HG03460 (cell line): ENCODE data around the gene SLC2A13.
"Not testable (repeated sequence)": the region's sequence is repeated elsewhere in the genome, so short reads cannot be mapped to it uniquely, and the experiment has no call there.

Experiments
- ATAC-seq: cut with Tn5 transposase; IDR thresholded peaks from one replicate; pipeline ENCODE4 v1.9.1; 2021; ENCODE audit not compliant: unreplicated experiment

SLC2A13 gene

DNA sequence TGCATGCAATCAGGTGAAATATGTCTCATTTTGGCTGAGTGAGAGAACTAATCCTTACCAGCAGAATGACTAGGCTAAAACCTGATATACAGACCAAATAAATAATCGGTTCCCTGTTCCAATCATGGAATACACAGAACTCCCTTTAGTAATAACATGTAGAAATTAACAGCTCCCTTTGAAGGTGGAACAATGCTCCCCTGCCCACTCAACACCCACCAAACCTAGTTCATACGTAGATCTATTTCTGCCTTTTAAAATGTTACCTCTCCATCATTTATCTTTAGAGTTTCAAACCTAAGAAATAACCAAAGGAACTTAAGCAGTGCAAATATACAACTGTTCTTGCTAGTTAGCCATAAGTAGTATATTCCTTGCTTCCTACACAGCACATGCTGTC is 332.6 kb downstream of the SLC2A13 start:
- ATAC-seq: no peak

GRCh38 chr12:39772821-39773259 is 333.0 kb downstream of the SLC2A13 start:
- no peak for ATAC-seq

DNA sequence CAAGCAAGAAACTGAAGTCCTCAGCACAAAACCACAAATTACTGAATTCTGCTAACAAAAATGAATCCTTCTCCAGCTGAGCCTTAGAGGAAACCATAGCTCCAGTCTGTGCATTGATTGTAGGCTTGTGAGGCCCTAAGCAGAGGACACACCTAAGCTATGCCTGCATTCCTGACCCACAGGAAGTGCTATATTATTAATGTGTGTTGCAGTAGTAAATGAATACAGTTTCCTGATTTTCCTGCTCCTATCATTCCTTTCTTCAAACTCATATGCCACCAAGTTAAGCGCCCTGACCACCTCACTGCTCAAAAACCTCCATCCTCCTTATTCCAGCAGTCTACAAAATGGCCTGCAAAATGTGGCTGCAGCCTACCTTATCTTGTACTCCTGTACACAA is 334.4 kb downstream of the SLC2A13 start:
- ATAC-seq: no peak

DNA sequence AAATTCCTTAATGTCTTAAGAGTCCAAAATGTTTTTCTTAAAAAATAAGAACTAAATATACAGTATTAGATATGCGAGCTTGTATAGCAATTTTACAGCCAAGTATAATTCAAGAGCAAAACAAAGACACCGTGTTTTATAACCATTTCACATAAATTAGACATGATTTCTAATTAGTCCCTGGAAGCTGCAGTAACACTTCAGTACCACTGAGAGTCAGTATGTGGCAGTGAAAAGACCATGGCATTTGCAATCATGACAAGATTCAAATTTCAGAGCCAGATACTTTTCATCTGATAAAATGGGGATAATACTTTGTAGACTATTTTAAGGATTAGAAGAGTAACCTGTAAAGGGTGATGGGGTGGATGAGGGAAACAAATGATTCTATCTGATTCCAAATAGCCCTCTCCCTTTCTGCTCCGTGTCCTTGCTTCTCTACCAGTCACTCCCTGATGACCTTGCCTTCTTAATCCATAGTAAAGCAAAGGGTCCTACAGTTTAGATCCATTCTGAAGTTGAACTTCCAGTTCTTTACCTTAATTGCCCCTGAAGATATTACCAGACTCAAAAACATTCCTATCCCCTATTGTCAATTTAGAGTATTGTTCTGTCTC is 340.8 kb downstream of the SLC2A13 start:
- peak; percentile 89 for ATAC-seq

DNA sequence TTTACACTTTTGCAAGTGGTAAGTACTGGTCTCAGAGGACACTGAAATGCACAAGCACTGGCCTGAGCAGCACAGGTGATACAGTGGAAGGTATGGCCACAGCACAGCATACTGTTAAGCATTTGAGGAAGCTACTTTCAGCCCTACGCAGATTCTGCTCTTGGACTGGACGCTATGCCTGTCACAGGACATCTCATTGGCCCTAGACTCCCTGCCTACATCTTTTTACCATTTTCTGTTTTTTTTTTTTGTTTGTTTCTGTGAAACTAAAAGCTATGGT is 342.1 kb downstream of the SLC2A13 start:
- no peak for ATAC-seq

- ATAC-seq: no peak
Observed at GRCh38 chr12:39763071-39763889, 342.6 kb downstream of the SLC2A13 start.

DNA sequence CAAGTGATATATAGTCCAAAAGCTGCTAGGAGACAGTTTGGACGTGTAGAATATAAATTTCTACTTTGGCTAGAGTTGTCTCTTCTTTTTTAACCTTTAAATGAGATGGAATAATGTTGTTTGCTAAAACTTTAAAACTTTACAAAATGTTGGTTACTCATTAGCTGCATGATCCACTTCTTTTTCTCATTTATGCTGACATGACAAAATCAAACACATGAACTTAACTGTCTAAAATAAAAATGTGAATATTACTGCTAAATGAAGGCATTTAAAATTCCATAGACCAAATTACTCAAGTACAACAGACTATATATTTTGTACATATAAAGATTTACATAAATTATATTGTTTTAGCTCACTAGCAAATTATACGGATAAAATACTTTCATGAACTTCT is 350.4 kb downstream of the SLC2A13 start:
- no peak for ATAC-seq

DNA sequence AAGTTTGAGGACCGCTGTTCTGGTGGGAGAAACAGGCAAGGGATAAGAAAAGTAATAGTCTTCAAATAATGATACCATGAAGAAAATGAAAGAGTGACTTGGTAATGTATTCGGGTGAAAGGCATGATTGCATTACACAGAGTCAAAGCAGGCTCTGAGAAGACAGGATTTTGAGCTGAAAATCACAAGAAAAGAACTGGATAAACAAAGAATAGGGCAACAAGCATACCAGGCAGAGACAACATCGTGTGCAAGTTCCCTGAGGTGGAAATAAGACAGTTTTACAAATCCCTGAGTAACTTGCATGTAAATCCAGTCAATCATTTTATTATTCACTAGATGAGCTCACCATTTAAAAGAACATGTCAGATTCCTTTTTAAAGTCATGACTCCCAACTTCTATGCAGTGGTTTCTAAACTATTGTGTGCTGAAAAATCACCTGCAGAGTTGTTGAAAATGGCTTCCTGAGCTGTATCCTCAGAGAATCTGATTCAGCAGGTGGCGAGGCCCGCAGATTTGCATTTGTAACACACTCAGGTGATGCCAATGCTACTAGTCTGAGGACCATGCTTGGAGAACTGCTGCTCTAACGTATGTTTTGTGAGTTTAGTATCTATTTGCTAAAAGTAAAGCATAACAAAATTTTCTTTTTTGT is 353.3 kb downstream of the SLC2A13 start:
- ATAC-seq: no peak

DNA sequence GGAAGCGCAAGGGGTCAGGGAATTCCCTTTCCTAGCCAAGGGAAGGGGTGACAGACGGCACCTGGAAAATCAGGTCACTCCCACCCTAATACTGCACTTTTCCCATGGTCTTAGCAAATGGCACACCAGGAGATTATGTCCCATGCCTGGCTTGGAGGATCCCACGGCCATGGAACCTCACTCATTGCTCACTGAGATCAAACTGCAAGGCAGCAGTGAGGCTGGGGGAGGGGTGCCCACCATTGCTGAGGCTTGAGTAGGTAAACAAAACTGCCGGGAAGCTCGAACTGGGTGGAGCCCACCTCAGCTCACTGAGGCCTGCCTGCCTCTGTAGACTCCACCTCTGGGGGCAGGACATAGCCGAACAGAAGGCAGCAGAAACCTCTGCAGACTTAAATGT is 359.7 kb downstream of the SLC2A13 start:
- ATAC-seq: not testable (repeated sequence)

DNA sequence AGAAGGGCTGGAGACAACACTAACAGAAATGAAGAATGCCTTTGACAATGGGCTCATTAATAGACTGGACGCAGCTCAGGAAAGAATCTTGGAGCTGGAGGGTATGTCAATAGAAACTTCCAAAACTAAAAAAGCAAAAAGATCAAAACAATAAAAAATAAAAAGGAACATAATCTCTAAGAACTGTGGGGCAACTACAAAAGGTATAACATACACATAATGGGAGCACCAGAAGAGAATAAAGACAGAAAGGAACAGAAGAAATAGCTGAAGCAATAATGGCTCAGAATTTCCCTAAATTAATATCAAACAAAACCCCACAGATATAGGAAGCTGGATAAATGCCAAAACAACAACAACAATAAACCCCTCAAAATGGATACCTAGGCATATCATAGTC is 362.2 kb downstream of the SLC2A13 start:
- ATAC-seq: no peak

DNA sequence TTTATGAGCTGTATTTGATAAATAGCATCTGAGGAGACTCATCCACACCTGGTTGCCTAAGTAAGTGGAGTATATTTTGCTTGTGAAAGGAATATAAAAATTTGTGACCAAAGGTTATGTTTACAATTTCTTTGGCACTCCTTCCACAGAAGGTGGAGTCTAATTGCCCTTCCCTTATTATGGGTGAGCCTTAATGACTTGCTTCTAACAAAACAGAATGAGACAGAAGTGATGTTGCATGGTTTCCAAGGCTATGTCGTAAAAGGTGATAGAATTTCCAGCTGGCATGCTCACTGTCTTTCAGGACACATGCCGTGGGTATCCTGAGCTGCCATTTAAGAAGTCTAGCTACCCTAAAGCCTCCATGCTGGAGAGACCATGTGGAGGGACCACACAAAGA is 369.5 kb downstream of the SLC2A13 start:
- ATAC-seq: no peak

DNA sequence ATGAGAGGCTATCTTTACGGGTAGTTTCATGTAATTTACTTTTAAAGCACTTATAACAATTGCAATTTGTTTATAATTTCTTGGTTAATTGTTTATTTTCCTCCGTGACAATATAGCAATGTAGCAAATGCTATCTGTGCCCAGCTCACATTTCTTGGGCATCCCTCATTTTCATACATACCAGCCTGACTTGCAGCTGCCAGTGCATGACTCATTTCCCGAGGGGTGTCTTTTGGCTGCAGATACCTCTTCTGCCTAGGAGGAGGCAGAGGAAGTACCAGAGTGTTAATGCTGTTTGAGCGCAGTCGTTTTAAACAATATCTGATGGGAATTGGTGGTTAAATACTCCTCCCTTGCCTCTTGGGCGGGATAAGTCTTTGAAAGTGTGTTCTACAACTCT is 382.1 kb downstream of the SLC2A13 start:
- ATAC-seq: no peak

- ATAC-seq: no peak
Observed at GRCh38 chr12:39722504-39722903, 383.4 kb downstream of the SLC2A13 start.

GRCh38 chr12:39713552-39713951 is 392.3 kb downstream of the SLC2A13 start:
- ATAC-seq: no peak

GRCh38 chr12:39712334-39712733 is 393.5 kb downstream of the SLC2A13 start:
- no peak for ATAC-seq
